Chondrocyte (in vitro differentiated cells): ENCODE results near the gene BPIFB1. TPM values are rescaled to one million over a fixed set of nuclear protein-coding genes. Genes with fewer than 3 reads are reported as not detected.
A peak's percentile ranks its signal among the peaks of the same experiment; 100 is the strongest.

ENCODE experiments used
- DNase-seq: peaks from one replicate; pipeline ENCODE4 v3.0.0; 2021; ENCODE audit warnings: mixed read lengths, low spot score
- H3K27ac Mint-ChIP-seq: one replicate; pipeline ENCODE4 v1.8.0; 2021; ENCODE audit warnings: mild to moderate bottlenecking, moderate library complexity, mixed read lengths; ENCODE audit not compliant: unreplicated experiment
- H3K27me3 Mint-ChIP-seq: 2 replicates; pipeline ENCODE4 v1.8.0; 2021; ENCODE audit warnings: low read depth, mixed read lengths
- H3K36me3 Mint-ChIP-seq: 2 replicates; pipeline ENCODE4 v1.8.0; 2021; ENCODE audit warnings: low read depth, mixed read lengths
- H3K4me1 Mint-ChIP-seq: 2 replicates; pipeline ENCODE4 v1.8.0; 2021; ENCODE audit warnings: low read depth, mild to moderate bottlenecking, mixed read lengths
- H3K4me3 Mint-ChIP-seq: one replicate; pipeline ENCODE4 v1.8.0; 2021; ENCODE audit warnings: mild to moderate bottlenecking, moderate library complexity, mixed read lengths; ENCODE audit not compliant: unreplicated experiment
- H3K9me3 Mint-ChIP-seq: 2 replicates; pipeline ENCODE4 v1.8.0; 2021; ENCODE audit warnings: low read depth, mixed read lengths
- CTCF ChIP-seq: fragments of 200-600 bp; sonication (generic); IDR thresholded peaks from 2 replicates; pipeline ENCODE4 v1.5.0; 2021; ENCODE audit warnings: antibody characterized with exemption, mild to moderate bottlenecking, moderate library complexity
- total RNA-seq: library from RNA; stranded (reverse); gene quantifications from 3 replicates; pipeline ENCODE4 v1.2.1, GENCODE V29; 2021

The BPIFB1 gene
- total RNA-seq, 1 donor from 2014 or later, result not detected

DNA sequence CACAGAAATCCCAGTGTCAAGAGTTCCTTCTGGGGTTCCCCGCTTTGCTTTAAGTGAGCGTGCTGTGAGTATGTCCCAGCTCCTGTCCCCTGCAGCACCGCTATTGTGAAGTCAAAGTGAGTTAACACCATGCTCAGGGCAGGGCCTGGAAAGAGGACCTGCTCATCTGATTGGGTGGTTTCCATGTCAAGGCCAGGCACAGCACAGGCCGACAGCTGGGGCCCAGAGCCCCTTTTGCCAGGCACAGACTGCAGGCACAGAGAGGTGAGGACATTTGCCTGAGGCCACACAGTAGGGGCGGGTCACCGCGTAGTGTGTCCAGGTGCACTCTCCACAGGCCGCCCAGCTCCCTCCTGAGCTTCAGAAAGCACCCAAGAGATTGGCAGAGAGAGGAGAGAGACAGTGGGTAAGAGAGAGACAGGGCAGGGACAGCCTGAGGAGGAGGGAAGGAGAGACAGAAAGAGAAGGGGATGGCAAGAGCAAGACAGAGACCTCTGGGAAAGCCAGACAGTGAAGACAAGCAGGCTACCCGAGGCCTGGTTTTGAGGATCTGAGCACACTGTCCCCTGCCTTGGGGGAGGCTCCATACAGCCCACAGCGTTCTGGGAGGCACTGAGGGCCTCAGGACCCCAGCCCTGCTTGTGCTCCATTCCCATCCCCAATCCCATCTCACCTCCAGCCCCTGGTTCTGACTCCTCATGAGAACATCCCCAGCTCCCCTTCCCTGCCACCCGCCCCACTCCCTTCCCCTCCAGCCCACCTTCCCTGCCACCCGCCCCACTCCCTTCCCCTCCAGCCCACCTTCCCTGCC lies 6.5 kb upstream of the BPIFB1 start:
- no peaks in the 10 kb centered on the region for H3K4me1 Mint-ChIP-seq
- peak; percentile 59 for DNase-seq
- H3K36me3 Mint-ChIP-seq, result no peaks in the 10 kb centered on the region
- H3K9me3 Mint-ChIP-seq, result no peaks in the 10 kb centered on the region
- H3K4me3 Mint-ChIP-seq, result no peak overlapping the region
- TF ChIP-seq CTCF, result no peak
- H3K27ac Mint-ChIP-seq, result no peak overlapping the region
- peaks cover 70% of the 10 kb centered on the region for H3K27me3 Mint-ChIP-seq

- Mint-ChIP-seq H3K4me3 (no peak overlapping the region), H3K9me3 (no peaks in the 10 kb centered on the region), H3K4me1 (no peaks in the 10 kb centered on the region), H3K36me3 (no peaks in the 10 kb centered on the region), H3K27ac (no peak overlapping the region), H3K27me3 (peaks cover 60% of the 10 kb centered on the region)
- TF ChIP-seq CTCF, result no peak
- no peak for DNase-seq
Observed at GRCh38 chr20:33277471-33278441, 5.3 kb upstream of the BPIFB1 start.

DNA sequence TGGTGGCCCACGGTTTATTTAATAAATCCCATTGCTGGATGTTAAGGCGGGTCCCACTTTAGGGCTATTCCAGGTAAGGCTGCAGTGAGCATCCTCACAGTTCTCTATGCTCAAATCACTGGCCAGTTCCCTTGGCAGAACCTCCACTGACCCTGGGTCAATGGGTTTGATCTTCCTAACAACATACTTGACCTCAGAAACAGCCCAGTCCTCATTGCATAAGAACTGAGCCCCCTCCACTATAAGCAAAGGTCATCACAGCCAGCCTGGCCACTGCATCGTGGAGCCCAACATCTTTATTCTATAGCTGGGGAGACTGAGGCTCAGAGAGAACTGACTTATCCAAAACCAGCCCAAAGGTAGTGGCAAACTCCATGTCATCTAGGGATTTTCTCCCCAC lies 4.3 kb upstream of the BPIFB1 start:
- H3K27me3 Mint-ChIP-seq, result peaks cover 60% of the 10 kb centered on the region
- no peak overlapping the region for H3K27ac Mint-ChIP-seq
- H3K4me1 Mint-ChIP-seq, result no peaks in the 10 kb centered on the region
- no peak overlapping the region for H3K4me3 Mint-ChIP-seq
- H3K36me3 Mint-ChIP-seq, result no peaks in the 10 kb centered on the region
- no peak for TF ChIP-seq CTCF
- no peaks in the 10 kb centered on the region for H3K9me3 Mint-ChIP-seq
- DNase-seq, result no peak

DNA sequence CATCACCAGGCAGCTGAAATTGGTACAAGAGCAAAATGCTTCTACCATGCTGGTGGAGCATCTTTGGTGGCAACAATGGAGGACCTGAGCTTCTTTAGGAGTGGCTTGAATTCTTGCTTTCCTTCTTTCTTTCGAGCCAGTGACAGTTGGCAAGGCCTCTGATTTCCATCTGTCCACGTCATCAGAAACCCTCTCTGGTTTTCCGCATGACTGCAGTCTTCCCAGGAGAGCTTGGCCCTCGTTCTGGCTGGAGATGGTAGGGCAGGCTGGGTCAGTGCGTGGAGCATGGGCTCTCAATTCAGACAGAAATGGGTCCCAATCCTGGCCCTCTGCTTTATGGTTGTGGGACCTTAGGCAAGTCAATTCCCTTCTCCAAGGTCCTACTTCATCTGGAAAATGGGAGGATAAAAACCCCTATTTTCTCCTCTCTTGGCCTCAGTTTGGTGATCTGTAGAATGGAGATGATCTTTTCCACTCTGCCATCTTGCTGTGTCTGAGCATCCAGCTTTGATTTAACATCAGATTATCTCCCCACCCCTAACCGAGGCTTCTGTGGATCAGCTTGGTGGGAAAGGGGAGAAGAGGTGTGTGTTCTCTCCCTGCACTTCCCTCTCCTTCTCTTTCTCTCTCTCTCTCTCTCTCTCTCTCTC lies 3.6 kb upstream of the BPIFB1 start:
- no peak for TF ChIP-seq CTCF

More for the DNA sequence above, 3.6 kb upstream of the BPIFB1 start:
- Mint-ChIP-seq H3K27me3 (peaks cover 60% of the 10 kb centered on the region), H3K36me3 (no peaks in the 10 kb centered on the region), H3K27ac (no peak overlapping the region), H3K4me1 (no peaks in the 10 kb centered on the region), H3K9me3 (no peaks in the 10 kb centered on the region), H3K4me3 (no peak overlapping the region)
- DNase-seq, result no peak
